HG03521 (cell line): ENCODE measurements around the gene LNX1.
"Not testable (repeated sequence)": the region's sequence is repeated elsewhere in the genome, so short reads cannot be mapped to it uniquely, and the experiment has no call there.

Experiments
- ATAC-seq: cut with Tn5 transposase; IDR thresholded peaks from one replicate; pipeline ENCODE4 v1.9.1; 2021; ENCODE audit warnings: mild to moderate bottlenecking, moderate library complexity; ENCODE audit not compliant: unreplicated experiment

LNX1 gene

GRCh38 chr4:53419208-53419607, 172.1 kb downstream of the LNX1 start:
- ATAC-seq, result no peak

GRCh38 chr4:53409479-53409878, 181.8 kb downstream of the LNX1 start:
- not testable (repeated sequence) for ATAC-seq
